ENCODE results near the gene TTC39C.
"Not testable (repeated sequence)": the region's sequence is repeated elsewhere in the genome, so short reads cannot be mapped to it uniquely, and the experiment has no call there.

Gene TTC39C

GRCh38 chr18:24055009-24055804, 40.7 kb downstream of the TTC39C start:
- DNase-seq, result no peak

- no peak for DNase-seq
Observed at GRCh38 chr18:24055878-24056277, 41.3 kb downstream of the TTC39C start.

GRCh38 chr18:24056506-24056905, 42.0 kb downstream of the TTC39C start:
- no peak for DNase-seq

- DNase-seq, result no peak
Observed at GRCh38 chr18:24057804-24058203, 43.2 kb downstream of the TTC39C start.

GRCh38 chr18:24059385-24059784, 44.8 kb downstream of the TTC39C start:
- not testable (repeated sequence) for DNase-seq

GRCh38 chr18:24060644-24061043, 46.1 kb downstream of the TTC39C start:
- no peak for DNase-seq

GRCh38 chr18:24063121-24063731, 48.7 kb downstream of the TTC39C start:
- no peak for DNase-seq

GRCh38 chr18:24064391-24065100, 50.0 kb downstream of the TTC39C start:
- DNase-seq, result no peak

GRCh38 chr18:24065906-24066305, 51.4 kb downstream of the TTC39C start:
- no peak for DNase-seq

- no peak for DNase-seq
Observed at GRCh38 chr18:24068945-24069693, 54.6 kb downstream of the TTC39C start.

- DNase-seq, result no peak
Observed at GRCh38 chr18:24071029-24071428, 56.5 kb downstream of the TTC39C start.

GRCh38 chr18:24071779-24072178, 57.2 kb downstream of the TTC39C start:
- no peak for DNase-seq

GRCh38 chr18:24072743-24073142, 58.2 kb downstream of the TTC39C start:
- no peak for DNase-seq

- DNase-seq, result no peak
Observed at GRCh38 chr18:24073791-24074190, 59.2 kb downstream of the TTC39C start.

GRCh38 chr18:24074757-24075156, 60.2 kb downstream of the TTC39C start:
- DNase-seq, result not testable (repeated sequence)

- DNase-seq, result peak; percentile 64 to 71
Observed at GRCh38 chr18:24075767-24076597, 61.4 kb downstream of the TTC39C start.

- no peak for DNase-seq
Observed at GRCh38 chr18:24076950-24077349, 62.4 kb downstream of the TTC39C start.

- DNase-seq, result no peak
Observed at GRCh38 chr18:24078391-24078790, 63.8 kb downstream of the TTC39C start.

GRCh38 chr18:24080861-24081260, 66.3 kb downstream of the TTC39C start:
- no peak for DNase-seq

- no peak for DNase-seq
Observed at GRCh38 chr18:24083550-24083949, 69.0 kb downstream of the TTC39C start.

GRCh38 chr18:24086082-24086481, 71.5 kb downstream of the TTC39C start:
- no peak for DNase-seq

- DNase-seq, result no peak
Observed at GRCh38 chr18:24089076-24089475, 74.5 kb downstream of the TTC39C start.
